ENCODE measurements around the gene QRFP.
A peak's percentile ranks its signal among the peaks of the same experiment; 100 is the strongest.

QRFP gene

GRCh38 chr9:130933114-130934046 is 36.8 kb upstream of the QRFP start:
- DNase-seq: peak in 1 of 2 experiments; percentile 20

DNA sequence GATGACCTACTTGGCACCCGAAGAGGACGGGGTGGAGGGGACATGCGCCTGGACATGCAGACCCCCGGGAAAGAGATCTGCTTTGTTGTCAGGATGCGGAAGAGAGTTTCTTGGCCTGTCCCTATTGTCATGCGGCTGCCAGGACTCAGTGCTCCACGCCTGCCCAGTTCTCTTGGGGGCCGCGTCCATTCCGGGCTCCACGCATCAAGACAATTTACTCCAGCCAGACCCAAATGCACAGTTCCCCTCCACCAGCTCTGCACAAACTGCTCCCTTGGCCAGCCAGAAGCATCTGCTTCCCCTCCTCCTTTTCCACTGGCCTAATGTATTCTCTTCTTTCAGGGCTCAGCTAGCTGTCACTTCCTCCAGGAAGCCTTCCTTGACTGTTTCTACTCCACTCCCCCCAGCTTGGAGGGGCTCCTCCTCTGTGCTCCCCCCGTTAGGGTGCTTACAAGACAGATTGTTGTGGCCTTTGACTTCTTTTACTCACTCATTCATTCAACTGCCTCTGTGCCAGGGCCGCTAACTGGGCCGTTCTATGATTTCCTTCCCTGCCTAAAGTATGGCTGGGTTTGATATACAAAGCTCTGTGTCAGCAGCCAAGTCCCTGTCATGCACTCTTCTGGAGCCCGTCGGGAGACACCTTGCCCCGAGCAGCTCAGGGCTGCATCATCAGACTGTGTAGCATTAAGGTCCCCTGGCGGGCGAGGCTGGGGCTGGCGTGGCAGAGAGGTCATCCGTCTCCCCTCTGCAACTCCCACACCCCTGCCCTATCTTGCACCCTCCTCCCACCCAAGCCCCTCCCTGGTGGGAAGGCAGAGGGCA is 35.9 kb upstream of the QRFP start:
- no peak for DNase-seq

DNA sequence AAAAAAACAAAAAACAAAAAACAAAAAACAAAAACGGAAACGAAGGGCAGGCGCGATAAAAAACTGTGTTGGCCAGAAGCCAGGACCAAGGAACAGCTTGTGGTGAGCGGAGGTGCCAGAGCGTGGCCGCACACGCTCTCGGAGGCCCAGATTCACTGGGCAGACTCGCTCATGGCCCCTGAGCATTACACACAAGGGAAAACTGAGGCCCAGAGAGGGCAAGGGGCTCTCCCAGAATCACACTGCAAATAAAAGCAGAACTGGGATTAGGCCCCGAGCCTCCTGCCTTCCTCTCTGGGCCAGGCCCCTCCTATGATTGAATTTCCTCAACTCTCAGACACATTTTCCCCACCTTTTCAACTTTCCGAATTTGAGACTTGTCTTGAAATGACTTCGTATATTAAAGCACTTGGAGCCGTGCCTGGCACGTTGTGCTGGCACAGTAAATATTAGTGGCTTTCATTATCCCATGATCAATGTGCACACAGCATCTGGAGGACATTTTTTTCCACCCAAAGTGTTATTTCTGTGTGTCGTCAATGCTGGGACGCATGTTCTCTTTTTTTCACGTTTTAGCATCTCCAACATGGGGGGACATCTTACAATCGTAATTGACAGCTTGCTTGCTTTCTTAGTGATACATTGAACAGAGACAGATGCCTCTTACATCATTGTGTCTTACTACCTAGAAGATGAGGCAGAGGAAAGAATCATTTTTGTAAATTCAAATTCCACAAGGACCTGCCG is 35.1 kb upstream of the QRFP start:
- DNase-seq: no peak

- DNase-seq: no peak
Measured at GRCh38 chr9:130930804-130931349, 34.3 kb upstream of the QRFP start.

GRCh38 chr9:130930132-130930803 is 33.7 kb upstream of the QRFP start:
- no peak for DNase-seq

GRCh38 chr9:130929571-130930038 is 33.0 kb upstream of the QRFP start:
- DNase-seq: no peak

GRCh38 chr9:130927995-130928900 is 31.6 kb upstream of the QRFP start:
- peak in 1 of 2 experiments; percentile 43 for DNase-seq

GRCh38 chr9:130927338-130927737 is 30.7 kb upstream of the QRFP start:
- no peak for DNase-seq

GRCh38 chr9:130925050-130925678 is 28.6 kb upstream of the QRFP start:
- no peak for DNase-seq

DNA sequence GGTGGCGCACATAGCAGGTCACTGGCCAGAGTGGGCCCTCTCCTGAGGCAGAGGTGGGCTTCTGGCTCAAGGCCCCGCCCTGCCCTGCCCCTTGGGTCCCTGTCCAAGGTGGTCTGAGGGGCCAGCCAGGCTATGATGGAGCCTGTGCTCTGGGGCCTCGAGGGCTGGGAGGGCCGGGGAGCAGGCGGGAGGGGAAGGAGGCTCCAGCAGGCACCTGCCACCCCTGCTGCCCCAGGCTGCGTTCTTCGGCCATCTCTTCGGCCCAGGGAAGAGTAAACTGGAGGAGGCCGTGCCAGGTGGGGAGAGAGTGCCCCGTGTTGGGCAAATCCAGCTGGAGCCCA is 27.8 kb upstream of the QRFP start:
- DNase-seq: no peak

DNA sequence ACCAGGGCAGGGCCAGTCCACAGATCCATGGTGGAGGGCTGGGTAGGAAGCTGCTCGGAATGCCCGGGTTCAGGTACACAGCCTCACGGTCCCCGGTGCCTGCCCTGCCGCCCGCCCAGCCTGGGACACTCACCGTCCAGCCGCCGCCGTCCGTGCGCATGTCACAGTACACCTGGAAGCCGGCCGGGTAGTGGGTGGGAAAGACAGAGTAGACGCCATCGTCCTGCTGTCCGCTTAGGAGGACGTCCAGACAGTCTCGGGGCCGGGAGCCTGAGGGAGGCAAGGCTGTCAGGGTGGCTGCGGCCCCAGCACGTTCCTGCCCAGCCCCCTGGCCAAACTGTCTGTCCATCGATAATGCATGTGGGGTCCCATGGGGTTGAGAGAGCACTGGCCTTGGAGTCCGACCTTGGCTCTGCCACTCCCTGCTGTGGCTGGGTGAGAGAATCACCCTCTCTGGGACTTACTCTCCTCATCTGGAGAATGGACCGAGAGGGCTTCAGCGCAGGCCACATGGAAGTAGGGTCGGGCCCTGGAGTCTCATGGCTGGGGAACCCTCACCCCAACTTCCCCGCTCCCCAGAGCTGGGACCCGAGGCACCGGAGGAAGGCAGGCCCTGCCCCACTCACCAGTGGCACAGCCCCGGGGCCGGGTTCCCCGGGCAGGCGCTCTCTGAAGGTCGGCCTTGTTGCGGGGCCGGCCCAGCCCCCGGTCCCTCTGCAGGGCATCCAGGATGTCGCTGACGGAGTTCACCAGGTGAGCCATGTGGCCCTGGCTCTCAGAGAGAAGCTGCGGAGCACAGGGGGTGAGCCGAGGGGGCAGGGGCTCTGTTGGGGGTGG is 27.2 kb upstream of the QRFP start:
- DNase-seq: no peak

DNA sequence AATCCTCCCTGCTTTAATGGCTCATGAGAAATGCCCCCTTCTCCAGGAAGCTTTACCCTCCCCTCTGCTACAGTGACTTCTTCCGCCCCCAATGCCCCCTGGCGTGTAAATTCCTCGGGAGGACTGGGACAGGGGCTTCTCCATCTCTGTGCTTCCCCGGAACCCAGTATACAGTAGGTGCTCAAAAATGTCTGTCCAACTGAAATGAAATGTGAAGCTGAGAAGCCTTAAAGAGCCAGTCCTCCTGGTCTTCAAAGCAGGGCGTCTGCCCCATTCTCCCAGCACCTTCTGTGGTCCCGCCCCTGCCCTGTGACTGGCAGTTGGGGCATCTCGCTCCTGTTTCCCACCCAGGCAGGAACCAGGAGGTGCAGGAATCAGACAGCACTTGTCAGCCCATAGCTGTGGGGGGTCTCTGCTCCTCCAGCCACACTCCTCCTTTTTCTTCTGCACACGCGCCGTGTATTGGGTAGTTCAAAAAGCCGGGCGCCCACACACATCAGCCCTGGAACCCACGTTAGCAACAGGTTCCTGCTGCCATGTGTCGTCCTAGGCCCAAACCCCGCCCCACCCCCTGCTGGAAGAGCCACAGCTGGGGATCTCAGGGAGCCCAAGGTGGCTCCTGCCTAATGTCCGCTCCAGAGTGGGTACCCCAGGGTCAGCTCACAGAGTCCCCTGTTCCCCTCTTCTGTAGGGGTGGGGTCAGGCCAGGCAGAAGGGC is 26.4 kb upstream of the QRFP start:
- DNase-seq: no peak

GRCh38 chr9:130921989-130922892 is 25.6 kb upstream of the QRFP start:
- DNase-seq: no peak

- no peak for DNase-seq
Measured at GRCh38 chr9:130921300-130921988, 24.8 kb upstream of the QRFP start.

DNA sequence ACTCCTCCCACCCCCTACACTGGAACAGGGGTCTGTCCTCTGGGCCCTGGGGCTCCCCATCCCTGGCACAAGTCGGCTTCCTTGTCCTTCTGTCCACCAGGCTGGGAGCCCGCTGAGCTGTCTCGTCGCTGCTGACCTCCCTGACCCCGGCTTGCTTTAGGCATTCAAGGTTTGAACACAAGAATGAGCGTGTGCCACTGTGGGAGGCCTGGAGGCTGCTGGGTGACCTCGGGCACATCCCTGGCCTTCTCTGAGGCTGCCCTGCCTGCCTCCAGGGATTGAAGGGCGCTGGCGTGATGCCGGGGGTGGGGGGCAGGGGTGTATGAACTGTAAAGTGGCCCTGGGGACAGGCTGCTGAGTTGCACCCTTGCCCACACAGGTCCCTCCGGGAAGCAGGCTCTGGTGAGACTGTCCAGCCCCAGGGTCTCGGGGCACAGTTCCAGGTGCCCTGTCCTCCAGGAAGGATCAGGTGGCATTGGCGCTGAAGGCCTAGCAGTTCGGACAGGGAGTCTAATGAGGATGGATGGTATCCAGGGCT is 24.2 kb upstream of the QRFP start:
- no peak for DNase-seq

GRCh38 chr9:130920233-130920632 is 23.6 kb upstream of the QRFP start:
- DNase-seq: no peak

DNA sequence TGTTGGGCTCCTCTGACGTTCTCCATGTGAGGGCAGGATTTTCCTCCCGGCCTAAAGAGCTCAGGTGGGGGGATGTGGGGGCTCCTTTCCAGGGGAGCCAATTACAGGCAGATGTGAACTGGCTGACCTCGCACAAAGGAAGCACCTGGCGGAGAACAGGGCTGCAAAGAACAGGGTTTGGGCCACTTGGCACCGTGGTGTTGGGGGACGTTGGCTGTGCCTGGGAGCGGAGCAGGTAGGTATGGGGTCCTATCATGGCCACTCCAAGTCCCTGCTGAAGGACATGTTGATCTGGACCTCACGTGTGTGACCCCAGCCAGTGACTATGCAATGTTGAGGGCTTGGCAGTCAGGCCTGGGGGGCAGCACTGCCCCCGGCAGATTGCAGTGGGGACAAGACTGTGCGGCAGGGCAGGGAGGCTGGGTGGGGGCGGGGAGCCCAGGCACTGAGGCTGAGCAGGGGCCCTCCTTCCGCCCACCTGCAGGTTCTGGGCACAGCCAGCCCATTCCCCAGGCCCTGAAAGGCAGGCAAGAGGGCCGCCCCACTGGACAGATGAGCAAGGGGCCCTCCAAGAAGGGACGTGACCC is 23.0 kb upstream of the QRFP start:
- no peak for DNase-seq

Measured in NCI-H524 (cell line).